ENCODE results near the gene MICALL1. TPM values are rescaled to one million over a fixed set of nuclear protein-coding genes. Genes with fewer than 3 reads are reported as not detected.

MICALL1 gene
- total and polyA plus RNA-seq, 9 of the 15 experiments (the other 6 are each of a cell fraction or from before 2014, with no cell fraction given) = 0.32 to 21.5 (median 6.1) TPM

DNA sequence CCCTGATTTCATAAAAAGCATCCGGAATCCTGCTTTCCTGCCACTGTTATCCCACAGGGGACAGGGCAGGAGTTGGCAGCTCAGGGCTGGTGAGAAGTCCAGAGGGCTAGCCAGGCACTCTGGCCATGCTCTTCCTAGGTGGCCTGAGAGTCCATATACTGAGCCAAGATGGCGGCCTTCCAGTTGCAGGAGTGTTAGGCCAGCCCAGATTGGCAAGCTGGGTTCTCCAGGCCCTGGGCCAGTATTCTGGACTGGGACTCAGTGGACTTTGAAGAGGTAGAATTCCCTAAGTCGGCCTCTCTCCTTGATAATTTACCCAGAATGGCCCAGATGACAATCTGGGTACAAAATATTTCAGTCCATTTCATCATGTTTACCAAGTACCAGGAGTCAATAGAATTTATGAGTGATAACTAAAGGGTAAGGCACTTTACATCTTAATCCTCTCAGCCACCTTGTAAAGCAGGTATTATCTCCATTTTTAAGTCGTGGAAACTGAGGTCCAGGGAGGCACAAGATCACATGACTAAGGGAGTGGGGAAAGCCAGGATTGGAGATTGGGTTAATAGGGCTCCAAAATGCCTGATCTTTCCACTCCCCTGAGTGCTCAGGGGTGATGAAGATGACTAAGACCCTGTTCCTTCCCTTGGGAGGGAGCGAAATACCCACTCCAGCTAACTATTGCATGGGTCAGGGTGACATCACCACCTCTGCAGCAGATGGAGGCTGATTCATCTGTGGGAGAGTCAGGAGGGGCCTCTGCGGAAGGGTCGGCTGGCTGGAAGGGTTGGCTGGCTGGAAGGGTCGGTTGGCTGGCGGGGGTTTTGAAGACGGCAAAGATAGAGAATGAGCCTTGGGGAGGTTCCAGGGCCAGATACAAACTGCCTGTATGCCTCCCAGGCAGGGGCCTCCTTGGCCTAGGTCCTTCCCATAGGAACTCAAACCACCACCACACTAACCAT, 1.2 kb upstream of the MICALL1 start (continued):
- TF ChIP-seq ATF7 (IDR thresholded peaks at IDR 0.05) (peak; percentile 94), ZNF589 (CRISPR knock-in tag; IDR thresholded peaks at IDR 0.05; ENCODE audit: low read depth) (peak; percentile 91), ETS2 (tag; IDR thresholded peaks at IDR 0.05; ENCODE audit: borderline replicate concordance, poor library complexity, severe bottlenecking) (no peak), TRIM28 (IDR thresholded peaks at IDR 0.05) (no peak), POLR2G (IDR thresholded peaks at IDR 0.05; ENCODE audit: low read depth, low read length) (no peak), ZFP36 (IDR thresholded peaks at IDR 0.05; ENCODE audit: low read depth, low read length, partially characterized antibody) (no peak), RBM14 (IDR thresholded peaks at IDR 0.05; ENCODE audit: borderline replicate concordance, insufficient read depth, low read depth, low read length) (no peak), HNRNPH1 (optimal IDR thresholded peaks at IDR 0.05; ENCODE audit: low read depth, low read length) (no peak), ZBTB7A (IDR thresholded peaks at IDR 0.05; ENCODE audit: borderline replicate concordance, control insufficient read depth, low read depth, low read length) (peak; percentile 95), ZNF583 (CRISPR knock-in tag; IDR thresholded peaks at IDR 0.05) (0 out of 2 replicates have a peak, but pooled peaks have one; percentile 15), SIX5 (IDR thresholded peaks at IDR 0.05; ENCODE audit: borderline replicate concordance in 1 of 2, insufficient read depth in 1 of 2, low read depth in 1 of 2, low read length in 2 of 2) (no peak), PHB (CRISPR knock-in tag; IDR thresholded peaks at IDR 0.05) (no peak), WHSC1 (IDR thresholded peaks at IDR 0.05; ENCODE audit: low read length) (no peak), SAFB (IDR thresholded peaks at IDR 0.05; ENCODE audit: borderline replicate concordance, low read depth, low read length) (no peak), HNRNPLL (IDR thresholded peaks at IDR 0.05; ENCODE audit: low read depth, low read length, poor library complexity, severe bottlenecking) (no peak), TFAM (CRISPR knock-in tag; conservative IDR thresholded peaks at IDR 0.05) (no peak), EP300 (IDR thresholded peaks at IDR 0.05; ENCODE audit: low read length) (peak; percentile 32), HMGN3 (IDR thresholded peaks at IDR 0.05; ENCODE audit: borderline replicate concordance, extremely low read depth, insufficient read length, low read depth, low read length) (no peak), ARID2 (IDR thresholded peaks at IDR 0.05) (no peak), CREM (IDR thresholded peaks at IDR 0.05; ENCODE audit: low read depth) (peak; percentile 59; the same call in 1 of the 2 replicates), PCBP1 (IDR thresholded peaks at IDR 0.05; ENCODE audit: low read depth, low read length, poor library complexity, severe bottlenecking) (no peak), ZNF347 (CRISPR knock-in tag; IDR thresholded peaks at IDR 0.05; ENCODE audit: low read depth) (no peak), ZNF785 (CRISPR knock-in tag; IDR thresholded peaks at IDR 0.05) (no peak), KDM5B (IDR thresholded peaks at IDR 0.05; ENCODE audit: insufficient replicate concordance, low read depth, low read length) (peak; percentile 38), BRD9 (IDR thresholded peaks at IDR 0.05; ENCODE audit: low read depth, partially characterized antibody) (peak; percentile 32), ZEB2 (IDR thresholded peaks at IDR 0.05) (peak; percentile 72; the same call in 1 of the 2 replicates), XRCC5 (IDR thresholded peaks at IDR 0.05; ENCODE audit: low read depth, low read length) (no peak)
- TF ChIP-seq, protein P1, sequence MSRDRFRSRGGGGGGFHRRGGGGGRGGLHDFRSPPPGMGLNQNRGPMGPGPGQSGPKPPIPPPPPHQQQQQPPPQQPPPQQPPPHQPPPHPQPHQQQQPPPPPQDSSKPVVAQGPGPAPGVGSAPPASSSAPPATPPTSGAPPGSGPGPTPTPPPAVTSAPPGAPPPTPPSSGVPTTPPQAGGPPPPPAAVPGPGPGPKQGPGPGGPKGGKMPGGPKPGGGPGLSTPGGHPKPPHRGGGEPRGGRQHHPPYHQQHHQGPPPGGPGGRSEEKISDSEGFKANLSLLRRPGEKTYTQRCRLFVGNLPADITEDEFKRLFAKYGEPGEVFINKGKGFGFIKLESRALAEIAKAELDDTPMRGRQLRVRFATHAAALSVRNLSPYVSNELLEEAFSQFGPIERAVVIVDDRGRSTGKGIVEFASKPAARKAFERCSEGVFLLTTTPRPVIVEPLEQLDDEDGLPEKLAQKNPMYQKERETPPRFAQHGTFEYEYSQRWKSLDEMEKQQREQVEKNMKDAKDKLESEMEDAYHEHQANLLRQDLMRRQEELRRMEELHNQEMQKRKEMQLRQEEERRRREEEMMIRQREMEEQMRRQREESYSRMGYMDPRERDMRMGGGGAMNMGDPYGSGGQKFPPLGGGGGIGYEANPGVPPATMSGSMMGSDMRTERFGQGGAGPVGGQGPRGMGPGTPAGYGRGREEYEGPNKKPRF (IDR thresholded peaks at IDR 0.05; ENCODE audit: low read depth, low read length) = no peak

Measured in K562 (cell line).